GM23338 (cell line): ENCODE measurements around the gene S100B. TPM values are rescaled to one million over a fixed set of nuclear protein-coding genes. Genes with fewer than 3 reads are reported as not detected.

ENCODE experiments used
- ATAC-seq: fragments of 200-7000 bp; cut with Tn5 transposase; 3 replicates; pipeline ENCODE4 v1.9.1; 2020
- DNase-seq: peaks from one replicate; pipeline ENCODE4 v3.0.0-alpha.2; 2015; ENCODE audit warnings: low spot score
- H2AFZ ChIP-seq: fragments of 200-600 bp; sonication (generic); 2 replicates; pipeline ENCODE4 v1.8.0; 2016; ENCODE audit warnings: antibody characterized with exemption, mild to moderate bottlenecking, moderate library complexity
- H3F3A ChIP-seq: fragments of 200-600 bp; sonication (generic); replicated peaks from 2 replicates; pipeline ENCODE4 v1.8.0; 2017; ENCODE audit warnings: antibody characterized with exemption, mixed run types, low read depth
- H3K27ac ChIP-seq: fragments of 200-600 bp; sonication (generic); 2 replicates; pipeline ENCODE4 v1.6.1; 2016; ENCODE audit warnings: low read depth
- H3K27me3 ChIP-seq: fragments of 200-600 bp; sonication (generic); 2 replicates; pipeline ENCODE4 v1.8.0; 2016; ENCODE audit warnings: mild to moderate bottlenecking, mixed run types, moderate library complexity; ENCODE audit not compliant: insufficient read depth
- H3K36me3 ChIP-seq: fragments of 200-600 bp; sonication (generic); 2 replicates; pipeline ENCODE4 v1.8.0; 2016; ENCODE audit warnings: mild to moderate bottlenecking; ENCODE audit not compliant: insufficient read depth
- H3K4me1 ChIP-seq: fragments of 200-600 bp; sonication (generic); 2 replicates; pipeline ENCODE4 v1.8.0; 2016; ENCODE audit warnings: mild to moderate bottlenecking, moderate library complexity; ENCODE audit not compliant: insufficient read depth
- H3K4me2 ChIP-seq: fragments of 200-600 bp; sonication (generic); 2 replicates; pipeline ENCODE4 v1.7.1; 2017; ENCODE audit warnings: mixed run types
- H3K4me3 ChIP-seq: fragments of 200-600 bp; sonication (generic); 2 replicates; pipeline ENCODE4 v1.6.1; 2016; ENCODE audit warnings: mixed run types
- H3K79me2 ChIP-seq: fragments of 200-600 bp; sonication (generic); replicated peaks from 2 replicates; pipeline ENCODE4 v1.8.0; 2017; ENCODE audit warnings: mild to moderate bottlenecking; ENCODE audit not compliant: insufficient read depth
- H3K9me2 ChIP-seq: fragments of 200-600 bp; sonication (generic); 2 replicates; pipeline ENCODE4 v1.8.0; 2017; ENCODE audit not compliant: insufficient read depth
- H4K20me1 ChIP-seq: fragments of 200-600 bp; sonication (generic); replicated peaks from 2 replicates; pipeline ENCODE4 v1.8.0; 2017; ENCODE audit warnings: mild to moderate bottlenecking; ENCODE audit not compliant: insufficient read depth
- H3K27ac Mint-ChIP-seq: 2 replicates; pipeline ENCODE4 v1.8.0; 2020; ENCODE audit warnings: inconsistent platforms, mild to moderate bottlenecking, moderate library complexity, mixed read lengths
- H3K27me3 Mint-ChIP-seq: 3 replicates; pipeline ENCODE4 v1.8.0; 2022; ENCODE audit warnings: low read depth, mild to moderate bottlenecking, moderate library complexity, mixed read lengths, inconsistent platforms; ENCODE audit not compliant: insufficient read depth, poor library complexity
- H3K36me3 Mint-ChIP-seq: 3 replicates; pipeline ENCODE4 v1.8.0; 2021; ENCODE audit warnings: low read depth, mild to moderate bottlenecking, inconsistent platforms, moderate library complexity, mixed read lengths
- H3K4me1 Mint-ChIP-seq: 3 replicates; pipeline ENCODE4 v1.8.0; 2020; ENCODE audit warnings: mild to moderate bottlenecking, inconsistent platforms, mixed read lengths
- H3K4me3 Mint-ChIP-seq: 3 replicates; pipeline ENCODE4 v1.8.0; 2021; ENCODE audit warnings: moderate library complexity, mild to moderate bottlenecking, inconsistent platforms, mixed read lengths
- H3K9me3 Mint-ChIP-seq: 3 replicates; pipeline ENCODE4 v1.8.0; 2020; ENCODE audit warnings: moderate library complexity, mild to moderate bottlenecking, inconsistent platforms, mixed read lengths
- CREB1 ChIP-seq: fragments of 250-450 bp; sonication (Bioruptor Pico); IDR thresholded peaks from 2 replicates; pipeline ENCODE4 v1.5.0; 2020; ENCODE audit warnings: low read depth, mild to moderate bottlenecking, moderate library complexity
- EZH2 ChIP-seq: fragments of 200-600 bp; sonication (generic); IDR thresholded peaks from one replicate; pipeline ENCODE4 v1.8.0; 2017; ENCODE audit warnings: antibody characterized with exemption, mild to moderate bottlenecking, low read depth; ENCODE audit not compliant: unreplicated experiment
- EZH2phosphoT487 ChIP-seq: fragments of 200-600 bp; sonication (generic); IDR thresholded peaks from one replicate; pipeline ENCODE4 v1.8.1; 2018; ENCODE audit warnings: antibody characterized with exemption; ENCODE audit not compliant: unreplicated experiment
- JUNB ChIP-seq: IDR thresholded peaks from one replicate; pipeline ENCODE4 v1.6.1; 2016; ENCODE audit warnings: antibody characterized with exemption; ENCODE audit not compliant: unreplicated experiment
- NANOG ChIP-seq: IDR thresholded peaks from 2 replicates; pipeline ENCODE4 v1.6.1; 2016; ENCODE audit warnings: antibody characterized with exemption, borderline replicate concordance
- POLR2AphosphoS5 ChIP-seq: IDR thresholded peaks from 2 replicates; pipeline ENCODE4 v1.6.1; 2016; ENCODE audit warnings: antibody characterized with exemption, low read depth
- STAT1 ChIP-seq: IDR thresholded peaks from one replicate; pipeline ENCODE4 v1.6.1; 2016; ENCODE audit warnings: antibody characterized with exemption; ENCODE audit not compliant: unreplicated experiment
- ZNF114 ChIP-seq: fragments of 250-450 bp; sonication (Bioruptor Pico); IDR thresholded peaks from 2 replicates; pipeline ENCODE4 v1.5.0; 2020; ENCODE audit warnings: mild to moderate bottlenecking, moderate library complexity
- ZNF331 ChIP-seq: fragments of 250-450 bp; sonication (Bioruptor Pico); IDR thresholded peaks from 2 replicates; pipeline ENCODE4 v1.5.0; 2020; ENCODE audit warnings: low read depth, mild to moderate bottlenecking, moderate library complexity
- polyA plus RNA-seq: library from polyadenylated mRNA; unstranded; fragments of >200 nt; fragmentation: Nextera tagmentation; extraction: Ambion mirVana; gene quantifications from 2 replicates; pipeline ENCODE4 v1.2.1, GENCODE V29; 2016
- total RNA-seq: library from RNA; depleted of rRNA; stranded (reverse); fragments of >200 nt; shearing (Covaris generic); gene quantifications from 2 replicates; pipeline ENCODE4 v1.2.3, GENCODE V29; 2014
- TF ChIP-seq, protein P1 (sequence below): fragments of 250-450 bp; sonication (Bioruptor Pico); IDR thresholded peaks from 2 replicates; pipeline ENCODE4 v1.5.0; 2020; ENCODE audit warnings: mild to moderate bottlenecking, moderate library complexity
- TF ChIP-seq, protein P2 (sequence below): IDR thresholded peaks from one replicate; pipeline ENCODE4 v1.6.1; 2018; ENCODE audit warnings: antibody characterized with exemption; ENCODE audit not compliant: unreplicated experiment
- TF ChIP-seq, protein P3 (sequence below): IDR thresholded peaks from 2 replicates; pipeline ENCODE4 v1.6.1; 2016; ENCODE audit warnings: antibody characterized with exemption
- TF ChIP-seq, protein P4 (sequence below), 2 experiments: fragments of 200-600 bp in 1 of 2; sonication (generic) in 1 of 2; conservative IDR thresholded peaks; 2 replicates each; pipeline versions ENCODE4 v1.5.1 to v1.6.1; 2016 to 2017; ENCODE audit warnings: antibody characterized with exemption in 2 of 2, low read depth in 2 of 2, mild to moderate bottlenecking in 2 of 2, moderate library complexity in 1 of 2

Gene S100B
- total and polyA plus RNA-seq, 2 experiments from 2014 or later = 0.97 to 1.5 TPM

DNA sequence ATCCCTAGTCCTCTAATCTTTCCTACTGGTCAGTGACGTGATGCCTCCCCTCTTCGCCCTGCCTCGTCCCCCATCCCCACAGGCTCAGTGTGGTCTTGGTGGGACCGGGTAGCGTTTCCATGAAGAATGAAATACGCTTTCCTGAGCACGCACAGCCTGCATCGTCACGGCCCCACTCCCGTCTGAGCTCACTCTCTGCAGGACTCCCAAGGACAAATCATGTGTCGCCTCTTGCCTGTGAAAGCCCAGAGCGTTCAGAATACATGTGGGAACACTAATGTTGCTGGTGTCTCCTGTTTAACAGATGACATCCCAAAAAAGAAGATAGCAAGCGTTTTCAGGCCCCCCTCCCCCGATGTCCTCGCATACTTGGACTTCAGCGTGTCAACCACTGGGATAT lies 49.2 kb downstream of the S100B start:
- Histone ChIP-seq H3K27me3 (no peaks in the 10 kb centered on the region), H3K4me3 (no peak overlapping the region), H3K36me3 (no peaks in the 10 kb centered on the region), H4K20me1 (no peaks in the 10 kb centered on the region), H3K4me1 (no peaks in the 10 kb centered on the region), H2AFZ (no peak overlapping the region), H3K9me2 (no peaks in the 10 kb centered on the region), H3K27ac (no peak overlapping the region), H3F3A (no peaks in the 10 kb centered on the region), H3K4me2 (no peak overlapping the region), H3K79me2 (no peaks in the 10 kb centered on the region)
- no peaks in the 10 kb centered on the region; the same call in 2 of the 3 replicates for H3K4me1 Mint-ChIP-seq
- no peak for DNase-seq
- H3K4me3 Mint-ChIP-seq = no peak overlapping the region
- H3K9me3 Mint-ChIP-seq = no peaks in the 10 kb centered on the region
- H3K27ac Mint-ChIP-seq = no peak overlapping the region
- H3K36me3 Mint-ChIP-seq = peaks cover 18% of the 10 kb centered on the region; the same call in 2 of the 3 replicates
- TF ChIP-seq STAT1 = no peak
- TF ChIP-seq, protein P1, sequence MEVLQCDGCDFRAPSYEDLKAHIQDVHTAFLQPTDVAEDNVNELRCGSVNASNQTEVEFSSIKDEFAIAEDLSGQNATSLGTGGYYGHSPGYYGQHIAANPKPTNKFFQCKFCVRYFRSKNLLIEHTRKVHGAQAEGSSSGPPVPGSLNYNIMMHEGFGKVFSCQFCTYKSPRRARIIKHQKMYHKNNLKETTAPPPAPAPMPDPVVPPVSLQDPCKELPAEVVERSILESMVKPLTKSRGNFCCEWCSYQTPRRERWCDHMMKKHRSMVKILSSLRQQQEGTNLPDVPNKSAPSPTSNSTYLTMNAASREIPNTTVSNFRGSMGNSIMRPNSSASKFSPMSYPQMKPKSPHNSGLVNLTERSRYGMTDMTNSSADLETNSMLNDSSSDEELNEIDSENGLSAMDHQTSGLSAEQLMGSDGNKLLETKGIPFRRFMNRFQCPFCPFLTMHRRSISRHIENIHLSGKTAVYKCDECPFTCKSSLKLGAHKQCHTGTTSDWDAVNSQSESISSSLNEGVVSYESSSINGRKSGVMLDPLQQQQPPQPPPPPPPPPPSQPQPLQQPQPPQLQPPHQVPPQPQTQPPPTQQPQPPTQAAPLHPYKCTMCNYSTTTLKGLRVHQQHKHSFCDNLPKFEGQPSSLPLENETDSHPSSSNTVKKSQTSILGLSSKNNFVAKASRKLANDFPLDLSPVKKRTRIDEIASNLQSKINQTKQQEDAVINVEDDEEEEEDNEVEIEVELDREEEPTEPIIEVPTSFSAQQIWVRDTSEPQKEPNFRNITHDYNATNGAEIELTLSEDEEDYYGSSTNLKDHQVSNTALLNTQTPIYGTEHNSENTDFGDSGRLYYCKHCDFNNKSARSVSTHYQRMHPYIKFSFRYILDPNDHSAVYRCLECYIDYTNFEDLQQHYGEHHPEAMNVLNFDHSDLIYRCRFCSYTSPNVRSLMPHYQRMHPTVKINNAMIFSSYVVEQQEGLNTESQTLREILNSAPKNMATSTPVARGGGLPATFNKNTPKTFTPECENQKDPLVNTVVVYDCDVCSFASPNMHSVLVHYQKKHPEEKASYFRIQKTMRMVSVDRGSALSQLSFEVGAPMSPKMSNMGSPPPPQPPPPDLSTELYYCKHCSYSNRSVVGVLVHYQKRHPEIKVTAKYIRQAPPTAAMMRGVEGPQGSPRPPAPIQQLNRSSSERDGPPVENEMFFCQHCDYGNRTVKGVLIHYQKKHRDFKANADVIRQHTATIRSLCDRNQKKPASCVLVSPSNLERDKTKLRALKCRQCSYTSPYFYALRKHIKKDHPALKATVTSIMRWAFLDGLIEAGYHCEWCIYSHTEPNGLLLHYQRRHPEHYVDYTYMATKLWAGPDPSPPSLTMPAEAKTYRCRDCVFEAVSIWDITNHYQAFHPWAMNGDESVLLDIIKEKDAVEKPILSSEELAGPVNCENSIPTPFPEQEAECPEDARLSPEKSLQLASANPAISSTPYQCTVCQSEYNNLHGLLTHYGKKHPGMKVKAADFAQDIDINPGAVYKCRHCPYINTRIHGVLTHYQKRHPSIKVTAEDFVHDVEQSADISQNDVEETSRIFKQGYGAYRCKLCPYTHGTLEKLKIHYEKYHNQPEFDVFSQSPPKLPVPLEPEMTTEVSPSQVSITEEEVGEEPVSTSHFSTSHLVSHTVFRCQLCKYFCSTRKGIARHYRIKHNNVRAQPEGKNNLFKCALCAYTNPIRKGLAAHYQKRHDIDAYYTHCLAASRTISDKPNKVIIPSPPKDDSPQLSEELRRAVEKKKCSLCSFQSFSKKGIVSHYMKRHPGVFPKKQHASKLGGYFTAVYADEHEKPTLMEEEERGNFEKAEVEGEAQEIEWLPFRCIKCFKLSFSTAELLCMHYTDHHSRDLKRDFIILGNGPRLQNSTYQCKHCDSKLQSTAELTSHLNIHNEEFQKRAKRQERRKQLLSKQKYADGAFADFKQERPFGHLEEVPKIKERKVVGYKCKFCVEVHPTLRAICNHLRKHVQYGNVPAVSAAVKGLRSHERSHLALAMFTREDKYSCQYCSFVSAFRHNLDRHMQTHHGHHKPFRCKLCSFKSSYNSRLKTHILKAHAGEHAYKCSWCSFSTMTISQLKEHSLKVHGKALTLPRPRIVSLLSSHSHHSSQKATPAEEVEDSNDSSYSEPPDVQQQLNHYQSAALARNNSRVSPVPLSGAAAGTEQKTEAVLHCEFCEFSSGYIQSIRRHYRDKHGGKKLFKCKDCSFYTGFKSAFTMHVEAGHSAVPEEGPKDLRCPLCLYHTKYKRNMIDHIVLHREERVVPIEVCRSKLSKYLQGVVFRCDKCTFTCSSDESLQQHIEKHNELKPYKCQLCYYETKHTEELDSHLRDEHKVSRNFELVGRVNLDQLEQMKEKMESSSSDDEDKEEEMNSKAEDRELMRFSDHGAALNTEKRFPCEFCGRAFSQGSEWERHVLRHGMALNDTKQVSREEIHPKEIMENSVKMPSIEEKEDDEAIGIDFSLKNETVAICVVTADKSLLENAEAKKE (CRISPR knock-in tag) = no peak
- no peak for TF ChIP-seq EZH2
- TF ChIP-seq, protein P2, sequence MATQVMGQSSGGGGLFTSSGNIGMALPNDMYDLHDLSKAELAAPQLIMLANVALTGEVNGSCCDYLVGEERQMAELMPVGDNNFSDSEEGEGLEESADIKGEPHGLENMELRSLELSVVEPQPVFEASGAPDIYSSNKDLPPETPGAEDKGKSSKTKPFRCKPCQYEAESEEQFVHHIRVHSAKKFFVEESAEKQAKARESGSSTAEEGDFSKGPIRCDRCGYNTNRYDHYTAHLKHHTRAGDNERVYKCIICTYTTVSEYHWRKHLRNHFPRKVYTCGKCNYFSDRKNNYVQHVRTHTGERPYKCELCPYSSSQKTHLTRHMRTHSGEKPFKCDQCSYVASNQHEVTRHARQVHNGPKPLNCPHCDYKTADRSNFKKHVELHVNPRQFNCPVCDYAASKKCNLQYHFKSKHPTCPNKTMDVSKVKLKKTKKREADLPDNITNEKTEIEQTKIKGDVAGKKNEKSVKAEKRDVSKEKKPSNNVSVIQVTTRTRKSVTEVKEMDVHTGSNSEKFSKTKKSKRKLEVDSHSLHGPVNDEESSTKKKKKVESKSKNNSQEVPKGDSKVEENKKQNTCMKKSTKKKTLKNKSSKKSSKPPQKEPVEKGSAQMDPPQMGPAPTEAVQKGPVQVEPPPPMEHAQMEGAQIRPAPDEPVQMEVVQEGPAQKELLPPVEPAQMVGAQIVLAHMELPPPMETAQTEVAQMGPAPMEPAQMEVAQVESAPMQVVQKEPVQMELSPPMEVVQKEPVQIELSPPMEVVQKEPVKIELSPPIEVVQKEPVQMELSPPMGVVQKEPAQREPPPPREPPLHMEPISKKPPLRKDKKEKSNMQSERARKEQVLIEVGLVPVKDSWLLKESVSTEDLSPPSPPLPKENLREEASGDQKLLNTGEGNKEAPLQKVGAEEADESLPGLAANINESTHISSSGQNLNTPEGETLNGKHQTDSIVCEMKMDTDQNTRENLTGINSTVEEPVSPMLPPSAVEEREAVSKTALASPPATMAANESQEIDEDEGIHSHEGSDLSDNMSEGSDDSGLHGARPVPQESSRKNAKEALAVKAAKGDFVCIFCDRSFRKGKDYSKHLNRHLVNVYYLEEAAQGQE = no peak
- TF ChIP-seq JUNB = no peak
- TF ChIP-seq NANOG = no peak
- no peak for TF ChIP-seq POLR2AphosphoS5
- TF ChIP-seq EZH2phosphoT487 = no peak
- TF ChIP-seq, protein P3, sequence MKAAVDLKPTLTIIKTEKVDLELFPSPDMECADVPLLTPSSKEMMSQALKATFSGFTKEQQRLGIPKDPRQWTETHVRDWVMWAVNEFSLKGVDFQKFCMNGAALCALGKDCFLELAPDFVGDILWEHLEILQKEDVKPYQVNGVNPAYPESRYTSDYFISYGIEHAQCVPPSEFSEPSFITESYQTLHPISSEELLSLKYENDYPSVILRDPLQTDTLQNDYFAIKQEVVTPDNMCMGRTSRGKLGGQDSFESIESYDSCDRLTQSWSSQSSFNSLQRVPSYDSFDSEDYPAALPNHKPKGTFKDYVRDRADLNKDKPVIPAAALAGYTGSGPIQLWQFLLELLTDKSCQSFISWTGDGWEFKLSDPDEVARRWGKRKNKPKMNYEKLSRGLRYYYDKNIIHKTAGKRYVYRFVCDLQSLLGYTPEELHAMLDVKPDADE = no peak
- no peak for TF ChIP-seq CREB1 (CRISPR knock-in tag)
- no peak for TF ChIP-seq ZNF114 (CRISPR knock-in tag)
- TF ChIP-seq ZNF331 (CRISPR knock-in tag) = no peak
- TF ChIP-seq, protein P4, sequence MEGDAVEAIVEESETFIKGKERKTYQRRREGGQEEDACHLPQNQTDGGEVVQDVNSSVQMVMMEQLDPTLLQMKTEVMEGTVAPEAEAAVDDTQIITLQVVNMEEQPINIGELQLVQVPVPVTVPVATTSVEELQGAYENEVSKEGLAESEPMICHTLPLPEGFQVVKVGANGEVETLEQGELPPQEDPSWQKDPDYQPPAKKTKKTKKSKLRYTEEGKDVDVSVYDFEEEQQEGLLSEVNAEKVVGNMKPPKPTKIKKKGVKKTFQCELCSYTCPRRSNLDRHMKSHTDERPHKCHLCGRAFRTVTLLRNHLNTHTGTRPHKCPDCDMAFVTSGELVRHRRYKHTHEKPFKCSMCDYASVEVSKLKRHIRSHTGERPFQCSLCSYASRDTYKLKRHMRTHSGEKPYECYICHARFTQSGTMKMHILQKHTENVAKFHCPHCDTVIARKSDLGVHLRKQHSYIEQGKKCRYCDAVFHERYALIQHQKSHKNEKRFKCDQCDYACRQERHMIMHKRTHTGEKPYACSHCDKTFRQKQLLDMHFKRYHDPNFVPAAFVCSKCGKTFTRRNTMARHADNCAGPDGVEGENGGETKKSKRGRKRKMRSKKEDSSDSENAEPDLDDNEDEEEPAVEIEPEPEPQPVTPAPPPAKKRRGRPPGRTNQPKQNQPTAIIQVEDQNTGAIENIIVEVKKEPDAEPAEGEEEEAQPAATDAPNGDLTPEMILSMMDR (conservative IDR thresholded peaks at IDR 0.05; ENCODE audit: low read depth in 2 of 2) = no peak
- peaks cover 6% of the 10 kb centered on the region for H3K27me3 Mint-ChIP-seq
- ATAC-seq = no peak
